ENCODE measurements around the gene TIMMDC1. TPM values are rescaled to one million over a fixed set of nuclear protein-coding genes. Genes with fewer than 3 reads are reported as not detected.

TIMMDC1 gene, protein sequence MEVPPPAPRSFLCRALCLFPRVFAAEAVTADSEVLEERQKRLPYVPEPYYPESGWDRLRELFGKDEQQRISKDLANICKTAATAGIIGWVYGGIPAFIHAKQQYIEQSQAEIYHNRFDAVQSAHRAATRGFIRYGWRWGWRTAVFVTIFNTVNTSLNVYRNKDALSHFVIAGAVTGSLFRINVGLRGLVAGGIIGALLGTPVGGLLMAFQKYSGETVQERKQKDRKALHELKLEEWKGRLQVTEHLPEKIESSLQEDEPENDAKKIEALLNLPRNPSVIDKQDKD
- total RNA-seq = 113 and 117 TPM in 2 replicates

DNA sequence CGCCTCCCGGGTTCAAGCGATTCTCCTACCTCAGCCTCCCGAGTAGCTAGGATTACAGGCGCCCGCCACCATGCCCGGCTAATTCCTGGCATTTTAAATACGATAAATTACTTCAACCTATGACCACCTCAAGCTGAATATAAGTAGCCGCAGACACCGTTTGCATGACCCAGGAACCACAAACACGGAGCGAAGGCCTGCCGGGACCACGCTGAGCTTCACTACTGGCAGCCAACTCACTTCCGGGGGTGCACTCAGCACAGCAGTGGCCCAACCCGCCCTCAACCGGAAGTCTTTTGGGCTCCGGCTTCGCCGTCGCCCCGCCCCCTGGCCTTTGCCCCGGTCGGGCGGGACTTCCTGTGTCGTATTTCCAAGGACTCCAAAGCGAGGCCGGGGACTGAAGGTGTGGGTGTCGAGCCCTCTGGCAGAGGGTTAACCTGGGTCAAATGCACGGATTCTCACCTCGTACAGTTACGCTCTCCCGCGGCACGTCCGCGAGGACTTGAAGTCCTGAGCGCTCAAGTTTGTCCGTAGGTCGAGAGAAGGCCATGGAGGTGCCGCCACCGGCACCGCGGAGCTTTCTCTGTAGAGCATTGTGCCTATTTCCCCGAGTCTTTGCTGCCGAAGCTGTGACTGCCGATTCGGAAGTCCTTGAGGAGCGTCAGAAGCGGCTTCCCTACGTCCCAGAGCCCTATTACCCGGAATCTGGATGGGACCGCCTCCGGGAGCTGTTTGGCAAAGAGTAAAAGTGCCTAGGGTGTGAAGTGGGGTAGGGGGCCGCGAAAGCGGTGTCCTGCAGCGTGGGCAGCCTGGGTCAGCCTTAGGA lies at the start of gene TIMMDC1:
TSS of gene TIMMDC1 (plus strand) at position 362 of the 826 bp plus-strand sequence. CDS start at position 549, 187 bp downstream.
- intact Hi-C loops (cut with micrococcal nuclease) = loop anchor here (1.0 to 2.0 kb wide), 10 partner anchors 10 to 597 kb away; partner anchors contain the start of genes ARHGAP31, CD80, CFAP91 and COX17
- peak within 1 kb of the TSS; percentile 99 for H3K4me3 Mint-ChIP-seq
- H3K36me3 Mint-ChIP-seq (ENCODE audit: low read depth) = peaks cover 30% of the 10 kb centered on the region
- H3K27ac Mint-ChIP-seq = peak within 1 kb of the TSS; percentile 99
- H3K4me1 Mint-ChIP-seq = peaks cover 23% of the 10 kb centered on the region
- DNase-seq = peak; percentile 99
- no peaks in the 10 kb centered on the region for H3K9me3 Mint-ChIP-seq
- H3K27me3 Mint-ChIP-seq = no peaks in the 10 kb centered on the region

DNA sequence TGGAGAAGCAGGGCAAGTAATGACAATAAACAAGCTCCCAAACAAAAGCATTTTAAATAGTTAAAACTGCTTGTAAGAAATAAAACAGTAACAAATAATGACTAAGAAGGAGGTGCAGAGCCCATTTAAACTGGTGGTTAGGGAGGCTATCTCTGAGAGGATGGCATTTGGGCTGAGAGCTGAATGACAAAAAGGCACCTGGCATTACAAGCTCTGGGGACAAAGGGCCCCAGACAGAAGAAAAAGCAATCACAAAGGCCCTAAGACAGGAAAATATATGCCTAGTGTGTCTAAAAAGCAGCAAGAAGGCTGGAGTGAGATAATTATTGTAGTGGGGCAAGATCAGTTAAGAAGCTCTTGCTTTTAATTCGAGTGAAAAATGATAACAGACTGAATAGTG lies 44.5 kb upstream of the TIMMDC1 start:
- Mint-ChIP-seq H3K4me3 (no peak overlapping the region), H3K4me1 (peaks cover 8% of the 10 kb centered on the region), H3K9me3 (no peaks in the 10 kb centered on the region), H3K27me3 (no peaks in the 10 kb centered on the region), H3K27ac (no peak overlapping the region), H3K36me3 (ENCODE audit: low read depth) (peaks cover 63% of the 10 kb centered on the region)
- intact Hi-C loops (cut with micrococcal nuclease) = no loop called here
- DNase-seq = peak; percentile 47

DNA sequence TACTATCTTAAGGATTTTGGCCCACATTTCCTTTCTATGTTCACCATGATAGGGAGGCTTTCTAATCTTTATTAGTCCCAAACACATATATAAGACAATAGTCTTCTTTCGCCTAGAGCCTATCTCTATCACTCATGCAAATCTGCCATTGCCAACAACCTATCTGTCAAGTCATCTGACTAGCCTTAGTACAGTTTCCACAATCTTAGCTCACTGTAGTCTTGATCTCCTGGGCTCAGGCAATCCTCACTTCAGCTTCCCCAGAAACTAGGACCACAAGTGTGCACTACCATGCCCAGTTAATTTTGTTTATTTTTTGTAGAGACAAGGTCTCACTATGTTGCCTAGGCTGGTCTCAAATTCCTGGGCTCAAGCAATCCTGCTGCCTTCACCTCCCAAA lies 41.9 kb upstream of the TIMMDC1 start:
- H3K36me3 Mint-ChIP-seq (ENCODE audit: low read depth) = peaks cover 70% of the 10 kb centered on the region
- no peak overlapping the region for H3K27ac Mint-ChIP-seq
- H3K4me1 Mint-ChIP-seq = peaks cover 16% of the 10 kb centered on the region
- H3K27me3 Mint-ChIP-seq = no peaks in the 10 kb centered on the region
- peak; percentile 16 for DNase-seq
- H3K4me3 Mint-ChIP-seq = no peak overlapping the region
- intact Hi-C loops (cut with micrococcal nuclease) = no loop called here
- H3K9me3 Mint-ChIP-seq = no peaks in the 10 kb centered on the region

DNA sequence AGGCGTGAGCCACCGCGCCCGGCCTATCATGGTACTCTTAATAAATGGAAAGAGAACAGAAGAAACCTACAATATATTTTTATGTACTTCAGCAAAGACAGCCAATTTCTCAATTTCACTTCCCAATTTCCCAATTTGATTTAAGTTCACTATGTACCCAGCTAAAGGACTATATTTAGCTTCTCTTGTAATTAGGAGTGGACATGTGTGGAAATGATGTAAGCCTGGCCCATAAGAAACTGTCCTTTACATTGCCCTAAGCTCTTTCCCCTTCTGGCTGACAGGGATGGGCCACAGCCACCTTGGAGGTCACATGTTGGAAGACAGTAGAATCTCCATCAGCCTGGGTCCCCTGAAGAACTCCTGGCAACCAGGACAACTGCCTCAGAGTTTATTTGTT lies 41.1 kb upstream of the TIMMDC1 start:
- Mint-ChIP-seq H3K4me3 (no peak overlapping the region), H3K27me3 (no peaks in the 10 kb centered on the region), H3K4me1 (peaks cover 20% of the 10 kb centered on the region), H3K36me3 (ENCODE audit: low read depth) (peaks cover 70% of the 10 kb centered on the region), H3K27ac (no peak overlapping the region), H3K9me3 (no peaks in the 10 kb centered on the region)
- DNase-seq = no peak
- intact Hi-C loops (cut with micrococcal nuclease) = no loop called here

DNA sequence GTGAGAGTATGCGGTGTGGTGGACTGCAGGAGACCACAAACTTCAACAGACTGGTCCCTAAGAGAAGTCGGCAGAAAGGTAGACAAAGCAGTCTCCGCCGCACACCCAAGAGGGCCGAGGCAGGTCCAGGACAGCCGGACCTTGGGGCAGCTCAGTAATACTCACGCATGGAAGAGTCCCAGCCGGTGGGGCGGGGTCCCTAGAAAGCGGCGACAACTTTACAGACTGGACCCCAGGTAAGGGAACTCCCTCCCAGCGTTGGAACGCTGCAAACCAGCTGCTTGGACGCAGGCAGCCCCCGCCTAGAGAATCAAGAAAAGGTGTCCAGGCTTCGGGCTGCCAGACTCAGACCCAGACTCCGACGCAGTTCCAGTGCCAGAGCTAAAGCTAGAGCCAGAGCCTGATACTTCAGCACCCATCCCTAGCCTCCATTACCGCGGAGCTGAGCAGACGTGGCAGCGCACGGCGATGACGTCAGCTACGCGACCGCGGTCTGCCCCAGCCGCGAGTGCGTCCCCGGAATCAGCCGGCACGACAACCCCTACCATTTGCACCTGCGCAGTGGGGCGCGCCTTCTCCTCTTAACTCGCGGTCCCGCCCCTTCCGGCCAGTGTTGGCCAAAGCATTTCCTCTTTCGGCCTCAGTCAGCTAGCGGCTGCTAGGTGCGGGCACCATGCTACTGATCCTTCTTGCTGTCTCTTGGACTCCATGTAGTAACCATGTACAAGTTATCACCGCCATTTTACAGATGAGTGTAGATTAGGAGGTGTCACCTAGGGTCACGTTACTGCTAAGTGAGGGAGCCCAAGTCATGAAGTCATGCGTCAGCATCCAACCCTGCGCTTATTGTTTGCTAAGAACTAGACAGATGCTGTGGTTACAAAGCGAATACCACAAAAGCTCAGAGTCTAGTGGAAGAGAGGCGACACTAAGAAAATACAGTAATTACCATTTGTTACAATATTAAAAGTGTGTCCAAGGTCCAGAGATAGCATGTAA lies 34.9 kb upstream of the TIMMDC1 start, which contains the start of gene TMEM39A:
TSS of gene TMEM39A (minus strand) at position 445 of the 999 bp plus-strand sequence. CDS start 1,541 bp downstream, outside the sequence.
- Mint-ChIP-seq H3K36me3 (ENCODE audit: low read depth) (peaks cover 30% of the 10 kb centered on the region), H3K9me3 (peaks cover 3% of the 10 kb centered on the region), H3K4me1 (peaks cover 30% of the 10 kb centered on the region), H3K27ac (peak within 1 kb of the TSS; percentile 96), H3K4me3 (peak within 1 kb of the TSS; percentile 99), H3K27me3 (peaks cover 2% of the 10 kb centered on the region)
- peak; percentile 100 for DNase-seq
- intact Hi-C loops (cut with micrococcal nuclease) = loop anchor here (1.0 to 5.0 kb wide), 12 partner anchors 35 to 1134 kb away; partner anchors contain the start of genes ARHGAP31, B4GALT4, CD80 and COX17

DNA sequence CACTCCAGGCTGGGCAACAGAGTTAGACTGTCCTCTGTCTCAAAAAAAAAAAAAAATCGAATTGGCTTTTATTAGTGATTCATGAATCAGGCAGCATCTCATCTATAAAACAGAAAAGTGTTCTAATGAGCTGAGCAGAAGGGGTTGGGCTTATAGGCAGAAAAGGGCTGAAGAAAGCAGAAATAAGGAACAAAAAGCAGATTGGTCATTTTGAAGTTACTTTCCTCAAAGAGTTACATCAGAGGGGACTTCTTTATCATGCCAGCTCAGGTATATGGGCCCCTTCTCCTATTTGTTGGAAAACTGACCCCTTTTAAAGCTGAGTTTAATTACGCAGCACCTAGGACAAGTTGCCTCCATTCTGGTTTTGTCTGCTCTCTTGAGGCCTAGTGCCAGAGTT lies 30.3 kb upstream of the TIMMDC1 start:
- no peak for DNase-seq
- Mint-ChIP-seq H3K4me3 (peak overlapping the region; percentile 97), H3K36me3 (ENCODE audit: low read depth) (peaks cover 20% of the 10 kb centered on the region), H3K9me3 (peaks cover 3% of the 10 kb centered on the region), H3K27ac (peak overlapping the region; percentile 95), H3K4me1 (peaks cover 40% of the 10 kb centered on the region), H3K27me3 (peaks cover 2% of the 10 kb centered on the region)
- intact Hi-C loops (cut with micrococcal nuclease) = loop anchor here (1.0 kb wide), 1 partner anchor 627 kb away; no protein-coding TSS in a partner anchor

DNA sequence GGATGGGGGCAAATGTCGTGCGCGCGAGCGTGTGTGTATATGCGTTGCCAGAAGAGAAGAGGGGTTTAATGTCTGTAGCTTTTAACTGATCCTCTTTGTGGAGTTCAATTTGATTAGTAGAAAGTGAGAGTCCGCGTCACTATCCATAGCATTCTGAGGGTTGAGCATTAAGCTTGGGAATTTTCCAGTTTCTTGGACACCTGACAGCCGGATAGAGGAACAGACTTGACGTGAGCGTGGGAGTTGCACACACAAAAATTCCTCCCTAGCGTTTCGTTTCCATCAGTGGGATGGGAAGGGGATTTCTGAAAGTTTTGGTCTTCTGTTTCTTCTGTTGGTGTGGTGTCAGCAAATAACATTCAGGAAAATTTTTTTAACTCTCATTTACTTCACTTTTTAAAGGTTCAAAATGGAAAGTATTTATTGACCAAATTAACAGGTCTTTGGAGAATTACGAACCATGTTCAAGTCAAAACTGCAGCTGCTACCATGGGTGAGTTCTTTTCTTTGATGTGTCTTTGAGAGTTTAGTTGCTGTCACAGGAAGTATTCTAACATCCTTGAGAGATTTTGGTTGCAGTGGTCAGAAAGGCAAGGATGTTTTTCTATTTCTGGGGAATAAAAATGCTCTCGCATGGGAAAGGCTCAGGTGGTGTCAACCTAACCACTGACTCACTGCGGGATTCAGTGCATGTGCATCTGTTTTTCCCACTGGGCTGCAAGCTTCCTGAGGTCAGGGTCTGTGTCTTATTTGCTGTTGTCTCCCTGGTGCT lies 28.7 kb upstream of the TIMMDC1 start:
- no peaks in the 10 kb centered on the region for H3K27me3 Mint-ChIP-seq
- H3K27ac Mint-ChIP-seq = peak overlapping the region; percentile 95
- intact Hi-C loops (cut with micrococcal nuclease) = loop anchor here (1.0 kb wide), 2 partner anchors 29 to 90 kb away; partner anchors contain the start of genes CD80 and TIMMDC1
- H3K9me3 Mint-ChIP-seq = no peaks in the 10 kb centered on the region
- DNase-seq = peak; percentile 60
- peaks cover 30% of the 10 kb centered on the region for H3K4me1 Mint-ChIP-seq
- peak overlapping the region; percentile 97 for H3K4me3 Mint-ChIP-seq
- peaks cover 19% of the 10 kb centered on the region for H3K36me3 Mint-ChIP-seq (ENCODE audit: low read depth)

DNA sequence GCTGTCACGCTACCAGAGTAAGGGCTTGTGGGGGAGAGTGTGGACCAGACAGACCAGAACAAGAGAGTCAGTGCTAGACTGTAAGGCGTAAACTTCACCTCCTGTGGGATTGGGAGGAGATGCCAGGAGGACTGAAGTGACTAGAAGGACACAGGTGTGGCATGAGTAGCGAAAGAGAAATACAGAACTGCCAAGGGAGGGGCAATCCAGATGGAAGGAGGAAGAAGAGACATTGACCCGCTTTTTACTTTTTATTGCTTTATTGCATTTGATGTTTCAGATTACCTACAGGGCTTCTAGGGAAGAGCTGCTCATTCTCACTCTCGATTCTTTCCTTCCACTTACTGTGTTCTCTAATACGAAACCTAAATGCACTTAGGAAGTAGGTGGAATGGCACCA lies 27.5 kb upstream of the TIMMDC1 start:
- no peak for DNase-seq
- H3K9me3 Mint-ChIP-seq = no peaks in the 10 kb centered on the region
- intact Hi-C loops (cut with micrococcal nuclease) = no loop called here
- H3K36me3 Mint-ChIP-seq (ENCODE audit: low read depth) = peaks cover 24% of the 10 kb centered on the region
- H3K4me1 Mint-ChIP-seq = peaks cover 30% of the 10 kb centered on the region
- peak overlapping the region; percentile 7 for H3K27ac Mint-ChIP-seq
- peak overlapping the region; percentile 97 for H3K4me3 Mint-ChIP-seq
- H3K27me3 Mint-ChIP-seq = no peaks in the 10 kb centered on the region

DNA sequence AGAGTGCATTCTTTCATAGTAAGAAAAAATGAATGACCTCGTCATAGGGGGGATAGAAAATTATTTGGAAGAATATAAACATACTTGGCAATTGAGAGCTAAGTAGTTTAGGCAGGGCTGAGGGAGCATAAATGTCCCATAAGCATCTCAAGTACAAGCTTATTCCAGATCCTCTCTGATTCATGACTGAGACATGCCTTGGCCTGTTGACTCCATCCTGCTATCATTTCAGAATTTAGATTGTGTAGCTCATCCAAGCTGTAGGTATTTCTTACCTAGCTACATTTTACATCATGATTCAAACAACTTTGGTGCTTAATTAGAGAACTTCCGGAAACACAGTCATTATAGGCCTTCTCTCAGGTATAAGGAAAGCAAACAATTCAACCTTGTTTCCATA lies 17.3 kb upstream of the TIMMDC1 start:
- Mint-ChIP-seq H3K9me3 (no peaks in the 10 kb centered on the region), H3K36me3 (ENCODE audit: low read depth) (peaks cover 45% of the 10 kb centered on the region), H3K27me3 (no peaks in the 10 kb centered on the region), H3K4me1 (peaks cover 15% of the 10 kb centered on the region), H3K27ac (no peak overlapping the region), H3K4me3 (no peak overlapping the region)
- DNase-seq = no peak
- intact Hi-C loops (cut with micrococcal nuclease) = no loop called here

DNA sequence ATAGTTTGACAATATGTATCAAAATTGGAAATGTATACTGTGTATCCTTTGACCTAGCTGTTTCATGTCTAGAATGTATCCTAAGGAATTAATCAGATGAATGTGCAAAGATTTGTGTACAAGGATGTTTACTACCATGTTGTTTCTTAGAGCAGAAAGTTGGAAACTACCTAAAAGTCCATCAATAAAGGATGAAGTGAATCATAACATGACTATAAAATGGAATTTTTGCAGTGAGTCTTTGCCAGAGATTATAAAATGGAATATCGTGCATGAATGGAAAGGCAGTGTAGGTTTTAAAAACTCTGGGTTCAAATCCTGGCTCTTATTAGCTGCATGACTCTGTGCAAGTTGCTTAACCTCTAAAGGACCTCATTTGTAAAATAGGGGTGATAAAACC lies 15.2 kb upstream of the TIMMDC1 start:
- Mint-ChIP-seq H3K4me3 (no peak overlapping the region), H3K27ac (no peak overlapping the region)

DNA sequence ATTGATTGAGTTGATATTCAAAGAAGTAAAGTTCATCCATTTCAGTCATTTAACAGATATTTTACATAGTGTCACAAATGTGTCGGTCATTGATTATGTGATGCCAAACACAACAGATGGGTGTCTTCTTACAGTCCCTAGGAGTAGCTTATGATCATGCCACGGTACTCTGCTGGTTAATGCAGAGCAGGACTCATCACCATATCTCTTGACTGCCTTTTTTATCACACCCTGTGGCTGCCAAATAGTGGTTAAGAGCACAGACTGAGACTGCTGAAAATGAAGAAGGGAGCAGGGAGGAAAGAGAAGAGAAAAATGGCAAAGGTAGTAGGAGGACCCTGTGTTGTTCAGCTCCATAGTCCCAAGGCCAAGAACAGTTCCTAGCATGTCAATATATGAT lies 12.8 kb upstream of the TIMMDC1 start:
- Mint-ChIP-seq H3K4me3 (no peak overlapping the region), H3K9me3 (no peaks in the 10 kb centered on the region), H3K36me3 (ENCODE audit: low read depth) (peaks cover 49% of the 10 kb centered on the region), H3K27me3 (no peaks in the 10 kb centered on the region), H3K27ac (no peak overlapping the region), H3K4me1 (peaks cover 13% of the 10 kb centered on the region)
- no peak for DNase-seq
- intact Hi-C loops (cut with micrococcal nuclease) = no loop called here

More for the DNA sequence above, 15.2 kb upstream of the TIMMDC1 start:
- intact Hi-C loops (cut with micrococcal nuclease) = no loop called here
- Mint-ChIP-seq H3K36me3 (ENCODE audit: low read depth) (peaks cover 45% of the 10 kb centered on the region), H3K9me3 (no peaks in the 10 kb centered on the region), H3K27me3 (no peaks in the 10 kb centered on the region), H3K4me1 (peaks cover 13% of the 10 kb centered on the region)
- DNase-seq = no peak

DNA sequence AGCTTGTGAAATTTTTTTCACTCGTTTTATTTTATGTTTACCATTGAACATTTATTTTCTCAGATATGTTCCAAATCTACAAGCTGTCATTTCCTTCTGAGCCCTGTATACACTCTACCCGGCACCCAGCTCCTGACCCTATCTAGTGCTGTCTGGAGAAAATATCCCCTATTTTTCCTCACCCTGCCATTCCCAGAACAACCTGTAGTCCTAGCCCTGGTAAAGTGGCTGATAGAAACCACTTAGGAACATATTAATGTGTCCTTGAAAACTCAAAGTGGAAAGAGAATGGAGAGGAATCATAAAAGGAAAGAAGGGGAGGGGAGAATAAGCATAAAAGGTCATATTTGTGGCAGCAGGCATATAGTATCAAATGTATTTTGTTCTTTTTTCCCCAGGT lies 8.2 kb upstream of the TIMMDC1 start:
- DNase-seq = no peak
- Mint-ChIP-seq H3K27me3 (no peaks in the 10 kb centered on the region), H3K4me1 (no peaks in the 10 kb centered on the region), H3K4me3 (no peak overlapping the region), H3K36me3 (ENCODE audit: low read depth) (peaks cover 49% of the 10 kb centered on the region), H3K9me3 (no peaks in the 10 kb centered on the region), H3K27ac (peak overlapping the region; percentile 8)
- intact Hi-C loops (cut with micrococcal nuclease) = no loop called here
